ENCODE data around the gene OBP2A.

OBP2A gene

DNA sequence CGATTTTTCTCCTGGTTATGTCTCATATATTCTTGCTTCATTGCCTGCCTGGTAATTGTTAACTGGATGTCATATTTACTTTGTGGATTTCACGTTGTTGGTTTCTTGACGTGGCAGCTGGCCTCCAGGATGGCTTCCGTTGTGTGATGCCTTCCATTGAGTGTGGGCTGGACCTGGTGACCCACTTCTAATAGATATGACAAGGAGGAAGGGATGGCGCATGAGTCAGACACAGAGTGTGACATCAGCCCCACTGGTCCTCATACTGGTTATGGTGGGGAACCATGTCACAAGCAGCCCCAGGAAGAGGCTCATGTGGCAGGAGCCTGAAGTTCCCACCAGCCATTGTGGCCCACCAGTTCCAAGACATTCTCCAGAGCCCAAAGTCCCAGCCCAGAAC, 9.3 kb downstream of the OBP2A start:
- Histone ChIP-seq H3K36me3 (ENCODE audit: control insufficient read depth in 1 of 2, insufficient read depth in 2 of 2, low read length in 2 of 2) (no peaks in the 10 kb centered on the region), H3K27me3 (ENCODE audit: control insufficient read depth in 1 of 2, insufficient read depth in 2 of 2, low read length in 2 of 2) (no peaks in the 10 kb centered on the region)

DNA sequence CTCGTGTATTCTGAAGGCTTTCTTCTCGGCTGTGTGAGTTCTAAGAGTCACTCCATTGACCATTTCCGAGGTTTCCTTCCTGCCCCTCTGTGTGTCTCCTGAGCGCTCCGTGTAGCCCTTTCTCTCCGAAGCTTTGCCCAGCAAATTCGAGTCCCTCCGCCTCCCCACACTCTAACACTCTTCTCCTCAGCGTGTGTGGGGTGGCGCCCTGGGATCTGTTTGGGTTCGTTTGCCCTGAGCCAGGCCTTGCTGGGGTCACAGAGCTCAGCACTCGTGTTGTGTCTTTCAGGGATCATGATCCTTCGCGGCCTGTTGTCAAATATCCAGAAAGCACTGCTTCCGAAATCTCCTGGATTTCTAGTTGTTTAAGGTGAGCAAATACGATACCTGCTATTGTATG, 10.0 kb downstream of the OBP2A start:
- no peaks in the 10 kb centered on the region for H3K27me3 ChIP-seq (ENCODE audit: control insufficient read depth in 1 of 2, insufficient read depth in 2 of 2, low read length in 2 of 2)
- no peaks in the 10 kb centered on the region for H3K36me3 ChIP-seq (ENCODE audit: control insufficient read depth in 1 of 2, insufficient read depth in 2 of 2, low read length in 2 of 2)
- no peak overlapping the region for H3K27ac ChIP-seq (ENCODE audit: low read depth, low read length)
- H3K9ac ChIP-seq (ENCODE audit: low read depth in 1 of 2, low read length in 2 of 2): no peak overlapping the region
- no peaks in the 10 kb centered on the region for H3K9me3 ChIP-seq (ENCODE audit: control insufficient read depth in 1 of 2, low read length in 2 of 2)
- H3K4me1 ChIP-seq (ENCODE audit: control insufficient read depth in 1 of 2, insufficient read depth in 2 of 2, low read length in 2 of 2): no peaks in the 10 kb centered on the region
- H3K4me3 ChIP-seq (ENCODE audit: low read depth in 1 of 2, low read length in 2 of 2): no peak overlapping the region

More for the DNA sequence above, 9.3 kb downstream of the OBP2A start:
- Histone ChIP-seq H3K27ac (ENCODE audit: low read depth, low read length) (no peak overlapping the region), H3K4me3 (ENCODE audit: low read depth in 1 of 2, low read length in 2 of 2) (no peak overlapping the region), H3K9me3 (ENCODE audit: control insufficient read depth in 1 of 2, low read length in 2 of 2) (no peaks in the 10 kb centered on the region), H3K9ac (ENCODE audit: low read depth in 1 of 2, low read length in 2 of 2) (no peak overlapping the region), H3K4me1 (ENCODE audit: control insufficient read depth in 1 of 2, insufficient read depth in 2 of 2, low read length in 2 of 2) (no peaks in the 10 kb centered on the region)

DNA sequence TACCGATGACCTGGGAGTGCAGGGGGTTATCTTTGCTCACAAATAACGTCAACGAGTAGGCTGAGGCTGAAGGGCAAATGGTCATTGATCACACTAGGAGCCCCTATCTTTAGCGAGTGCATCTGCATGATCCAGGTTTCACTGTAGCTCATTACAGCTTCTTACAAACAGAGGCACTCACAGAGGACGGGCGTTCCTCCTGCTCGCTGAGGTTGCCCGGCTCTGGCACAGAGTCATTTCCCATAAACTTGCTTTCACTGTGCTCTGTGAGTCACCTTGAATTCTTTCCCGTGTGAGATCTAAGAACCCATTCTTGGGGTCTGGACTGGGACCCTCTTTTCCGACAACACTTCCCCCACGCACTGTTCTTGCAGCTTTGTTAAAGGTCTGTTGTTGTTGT, 13.7 kb downstream of the OBP2A start:
- Histone ChIP-seq H3K9me3 (ENCODE audit: control insufficient read depth in 1 of 2, low read length in 2 of 2) (no peaks in the 10 kb centered on the region), H3K27ac (ENCODE audit: low read depth, low read length) (no peak overlapping the region), H3K4me1 (ENCODE audit: control insufficient read depth in 1 of 2, insufficient read depth in 2 of 2, low read length in 2 of 2) (no peaks in the 10 kb centered on the region), H3K4me3 (ENCODE audit: low read depth in 1 of 2, low read length in 2 of 2) (no peak overlapping the region), H3K36me3 (ENCODE audit: control insufficient read depth in 1 of 2, insufficient read depth in 2 of 2, low read length in 2 of 2) (no peaks in the 10 kb centered on the region), H3K9ac (ENCODE audit: low read depth in 1 of 2, low read length in 2 of 2) (no peak overlapping the region), H3K27me3 (ENCODE audit: control insufficient read depth in 1 of 2, insufficient read depth in 2 of 2, low read length in 2 of 2) (no peaks in the 10 kb centered on the region)

DNA sequence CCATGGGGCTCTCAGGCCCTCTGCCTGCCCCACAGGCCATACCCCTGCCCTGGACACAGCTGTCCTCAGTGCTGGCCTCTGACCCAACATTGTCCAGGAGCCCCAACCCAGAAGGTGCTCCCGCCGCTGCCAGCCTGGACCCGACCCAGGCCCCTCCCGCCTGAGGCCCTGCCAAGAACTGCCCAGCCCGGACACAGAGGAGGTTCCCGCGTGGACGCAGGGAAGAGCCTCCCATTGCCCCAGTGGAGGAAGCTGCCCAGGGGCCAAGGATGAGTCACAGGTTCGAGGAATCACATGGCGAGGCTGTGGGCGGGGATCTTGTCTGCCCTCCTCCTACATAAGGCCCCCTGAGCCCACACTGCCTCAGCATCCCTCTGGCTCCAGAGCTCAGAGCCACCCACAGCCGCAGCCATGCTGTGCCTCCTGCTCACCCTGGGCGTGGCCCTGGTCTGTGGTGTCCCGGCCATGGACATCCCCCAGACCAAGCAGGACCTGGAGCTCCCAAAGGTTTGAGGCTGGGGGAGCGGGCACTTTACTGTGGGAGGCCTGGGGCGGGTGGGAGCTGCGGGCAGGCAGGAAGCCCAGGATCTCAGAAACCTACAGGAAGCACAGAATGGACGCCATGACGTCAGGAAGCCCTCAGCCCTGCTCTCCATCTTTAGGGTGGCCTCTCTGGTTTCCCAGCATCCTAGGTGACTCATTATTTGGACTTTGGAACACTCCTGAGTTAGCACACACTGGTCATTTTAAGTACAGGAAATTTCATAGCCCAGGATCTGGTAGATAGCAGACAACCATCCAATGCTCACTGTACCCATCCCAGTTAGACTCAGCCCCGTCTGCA, 15.7 kb downstream of the OBP2A start, which contains the start of gene PAEP:
PAEP (plus strand) TSS at position 366 of the 844 bp plus-strand sequence.
- Histone ChIP-seq H3K27me3 (ENCODE audit: control insufficient read depth in 1 of 2, insufficient read depth in 2 of 2, low read length in 2 of 2) (no peaks in the 10 kb centered on the region), H3K9ac (ENCODE audit: low read depth in 1 of 2, low read length in 2 of 2) (no peak within 1 kb of the TSS), H3K36me3 (ENCODE audit: control insufficient read depth in 1 of 2, insufficient read depth in 2 of 2, low read length in 2 of 2) (no peaks in the 10 kb centered on the region), H3K9me3 (ENCODE audit: control insufficient read depth in 1 of 2, low read length in 2 of 2) (no peaks in the 10 kb centered on the region), H3K27ac (ENCODE audit: low read depth, low read length) (no peak within 1 kb of the TSS), H3K4me3 (ENCODE audit: low read depth in 1 of 2, low read length in 2 of 2) (no peak within 1 kb of the TSS), H3K4me1 (ENCODE audit: control insufficient read depth in 1 of 2, insufficient read depth in 2 of 2, low read length in 2 of 2) (no peaks in the 10 kb centered on the region)

DNA sequence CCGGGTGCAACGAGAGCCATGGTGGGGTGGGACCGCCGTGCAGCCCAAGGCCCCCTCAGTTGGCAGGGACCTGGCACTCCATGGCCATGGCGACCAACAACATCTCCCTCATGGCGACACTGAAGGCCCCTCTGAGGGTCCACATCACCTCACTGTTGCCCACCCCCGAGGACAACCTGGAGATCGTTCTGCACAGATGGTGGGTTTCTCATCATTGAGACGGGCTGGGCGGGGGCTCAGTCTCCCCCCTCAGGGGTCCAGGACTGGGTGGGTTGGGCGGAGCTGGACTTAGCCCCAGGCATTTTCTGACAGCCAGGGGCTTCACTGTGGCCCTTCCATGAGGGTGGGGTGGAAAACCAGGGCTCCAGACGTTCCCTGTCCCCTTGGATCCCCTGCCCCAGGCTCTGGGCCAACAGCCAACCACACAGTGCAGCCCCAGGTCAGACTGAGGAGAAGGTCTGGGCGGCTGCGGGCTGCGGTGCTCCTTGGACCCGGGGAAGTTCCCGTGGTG, 16.4 kb downstream of the OBP2A start:
- no peak overlapping the region for H3K27ac ChIP-seq (ENCODE audit: low read depth, low read length)
- no peaks in the 10 kb centered on the region for H3K27me3 ChIP-seq (ENCODE audit: control insufficient read depth in 1 of 2, insufficient read depth in 2 of 2, low read length in 2 of 2)
- H3K4me1 ChIP-seq (ENCODE audit: control insufficient read depth in 1 of 2, insufficient read depth in 2 of 2, low read length in 2 of 2): no peaks in the 10 kb centered on the region
- no peaks in the 10 kb centered on the region for H3K9me3 ChIP-seq (ENCODE audit: control insufficient read depth in 1 of 2, low read length in 2 of 2)
- H3K36me3 ChIP-seq (ENCODE audit: control insufficient read depth in 1 of 2, insufficient read depth in 2 of 2, low read length in 2 of 2): no peaks in the 10 kb centered on the region
- no peak overlapping the region for H3K4me3 ChIP-seq (ENCODE audit: low read depth in 1 of 2, low read length in 2 of 2)
- H3K9ac ChIP-seq (ENCODE audit: low read depth in 1 of 2, low read length in 2 of 2): no peak overlapping the region

DNA sequence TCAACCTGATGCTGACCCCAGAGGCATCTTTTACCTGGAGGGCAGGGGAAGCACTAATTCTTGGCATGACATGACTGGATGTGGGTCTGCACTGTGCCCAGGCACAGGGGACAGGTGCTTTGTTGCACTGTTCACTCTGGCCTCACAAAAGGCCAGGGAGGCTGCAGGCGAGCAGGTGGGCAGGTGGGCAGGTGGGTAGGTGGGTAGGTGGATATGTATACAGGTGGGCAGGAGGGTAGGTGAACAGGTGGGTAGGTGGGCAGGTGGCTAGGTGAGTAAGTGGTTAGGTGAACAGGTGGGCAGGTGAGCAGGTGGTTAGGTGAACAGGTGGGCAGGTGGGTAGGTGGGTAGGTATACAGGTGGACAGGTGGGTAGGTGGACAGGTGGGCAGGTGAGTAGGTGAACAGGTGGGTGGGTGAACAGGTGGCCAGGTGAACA, 17.1 kb downstream of the OBP2A start:
- H3K9ac ChIP-seq (ENCODE audit: low read depth in 1 of 2, low read length in 2 of 2): no peak overlapping the region
- H3K4me3 ChIP-seq (ENCODE audit: low read depth in 1 of 2, low read length in 2 of 2): no peak overlapping the region
- H3K27ac ChIP-seq (ENCODE audit: low read depth, low read length): no peak overlapping the region
- H3K4me1 ChIP-seq (ENCODE audit: control insufficient read depth in 1 of 2, insufficient read depth in 2 of 2, low read length in 2 of 2): no peaks in the 10 kb centered on the region
- H3K36me3 ChIP-seq (ENCODE audit: control insufficient read depth in 1 of 2, insufficient read depth in 2 of 2, low read length in 2 of 2): no peaks in the 10 kb centered on the region
- no peaks in the 10 kb centered on the region for H3K9me3 ChIP-seq (ENCODE audit: control insufficient read depth in 1 of 2, low read length in 2 of 2)
- H3K27me3 ChIP-seq (ENCODE audit: control insufficient read depth in 1 of 2, insufficient read depth in 2 of 2, low read length in 2 of 2): no peaks in the 10 kb centered on the region

DNA sequence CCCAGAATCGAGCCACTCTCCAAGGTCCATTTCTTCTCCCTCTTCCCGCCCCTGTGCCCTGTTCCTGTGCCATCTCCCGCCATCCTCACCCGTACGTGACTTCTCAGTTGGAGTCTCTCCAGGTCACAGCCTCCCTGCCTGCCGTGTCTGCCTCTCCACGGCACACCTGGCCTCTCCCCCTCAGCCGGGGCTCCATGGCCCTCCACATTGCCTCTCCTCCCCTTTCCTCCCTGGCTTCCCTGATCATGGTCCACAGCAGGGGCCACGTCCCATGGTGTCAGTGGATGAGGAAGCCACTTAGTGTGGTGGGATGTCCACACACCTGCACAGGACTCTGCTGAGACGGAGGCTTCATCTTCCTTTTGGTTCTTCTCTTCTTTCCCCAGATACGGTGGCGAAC, 17.9 kb downstream of the OBP2A start:
- no peaks in the 10 kb centered on the region for H3K4me1 ChIP-seq (ENCODE audit: control insufficient read depth in 1 of 2, insufficient read depth in 2 of 2, low read length in 2 of 2)
- no peaks in the 10 kb centered on the region for H3K9me3 ChIP-seq (ENCODE audit: control insufficient read depth in 1 of 2, low read length in 2 of 2)
- no peaks in the 10 kb centered on the region for H3K36me3 ChIP-seq (ENCODE audit: control insufficient read depth in 1 of 2, insufficient read depth in 2 of 2, low read length in 2 of 2)
- no peak overlapping the region for H3K4me3 ChIP-seq (ENCODE audit: low read depth in 1 of 2, low read length in 2 of 2)
- H3K9ac ChIP-seq (ENCODE audit: low read depth in 1 of 2, low read length in 2 of 2): no peak overlapping the region
- no peak overlapping the region for H3K27ac ChIP-seq (ENCODE audit: low read depth, low read length)
- H3K27me3 ChIP-seq (ENCODE audit: control insufficient read depth in 1 of 2, insufficient read depth in 2 of 2, low read length in 2 of 2): no peaks in the 10 kb centered on the region

DNA sequence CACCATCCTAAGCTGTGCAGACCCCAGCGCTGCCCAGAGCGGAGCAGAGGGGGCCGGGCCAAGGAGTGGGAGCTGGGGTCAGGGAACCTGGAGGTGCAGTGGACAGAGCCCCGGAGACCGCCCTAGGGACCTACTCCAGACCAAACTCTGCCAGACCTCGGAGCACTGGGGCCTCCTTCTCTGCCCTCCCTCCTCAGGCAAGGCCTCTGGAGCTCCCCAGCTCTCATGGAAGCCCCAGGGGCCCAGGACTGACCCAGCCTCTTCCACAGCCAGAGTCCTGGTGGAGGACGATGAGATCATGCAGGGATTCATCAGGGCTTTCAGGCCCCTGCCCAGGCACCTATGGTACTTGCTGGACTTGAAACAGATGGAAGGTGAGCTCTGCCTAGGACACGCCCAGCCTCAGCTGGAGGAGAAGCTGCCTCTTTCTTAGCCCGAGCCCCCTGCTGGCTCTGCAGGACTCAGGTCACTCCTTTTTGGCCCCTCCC, 19.3 kb downstream of the OBP2A start:
- H3K4me3 ChIP-seq (ENCODE audit: low read depth in 1 of 2, low read length in 2 of 2): no peak overlapping the region
- no peaks in the 10 kb centered on the region for H3K27me3 ChIP-seq (ENCODE audit: control insufficient read depth in 1 of 2, insufficient read depth in 2 of 2, low read length in 2 of 2)
- no peak overlapping the region for H3K9ac ChIP-seq (ENCODE audit: low read depth in 1 of 2, low read length in 2 of 2)
- peaks cover 0 to 3% of the 10 kb centered on the region in 2 donors for H3K9me3 ChIP-seq (ENCODE audit: control insufficient read depth in 1 of 2, low read length in 2 of 2)
- no peak overlapping the region for H3K27ac ChIP-seq (ENCODE audit: low read depth, low read length)
- H3K4me1 ChIP-seq (ENCODE audit: control insufficient read depth in 1 of 2, insufficient read depth in 2 of 2, low read length in 2 of 2): no peaks in the 10 kb centered on the region
- H3K36me3 ChIP-seq (ENCODE audit: control insufficient read depth in 1 of 2, insufficient read depth in 2 of 2, low read length in 2 of 2): no peaks in the 10 kb centered on the region

DNA sequence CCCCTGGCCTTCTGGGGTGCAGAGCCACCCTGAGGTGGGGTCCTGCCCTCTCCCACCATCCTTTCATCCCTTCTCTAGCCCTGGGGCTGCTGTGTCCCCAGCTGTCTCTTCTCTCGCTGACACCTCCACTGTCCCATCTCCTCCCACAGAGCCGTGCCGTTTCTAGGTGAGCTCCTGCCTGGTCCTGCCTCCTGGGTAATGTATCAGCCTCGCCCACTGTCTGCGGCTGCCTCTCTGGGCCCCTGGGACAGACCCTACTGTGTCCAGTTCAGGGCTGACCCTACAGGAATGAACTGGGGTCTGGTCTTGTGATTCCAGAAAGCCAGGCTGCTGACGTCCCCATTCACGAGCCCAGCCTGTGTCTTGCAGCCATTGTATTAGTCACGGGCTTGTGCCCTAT, 19.7 kb downstream of the OBP2A start:
- H3K4me1 ChIP-seq (ENCODE audit: control insufficient read depth in 1 of 2, insufficient read depth in 2 of 2, low read length in 2 of 2): no peaks in the 10 kb centered on the region
- no peak overlapping the region for H3K4me3 ChIP-seq (ENCODE audit: low read depth in 1 of 2, low read length in 2 of 2)
- H3K27ac ChIP-seq (ENCODE audit: low read depth, low read length): no peak overlapping the region
- no peaks in the 10 kb centered on the region for H3K27me3 ChIP-seq (ENCODE audit: control insufficient read depth in 1 of 2, insufficient read depth in 2 of 2, low read length in 2 of 2)
- H3K9ac ChIP-seq (ENCODE audit: low read depth in 1 of 2, low read length in 2 of 2): no peak overlapping the region
- H3K9me3 ChIP-seq (ENCODE audit: control insufficient read depth in 1 of 2, low read length in 2 of 2): peaks cover 0 to 3% of the 10 kb centered on the region in 2 donors
- H3K36me3 ChIP-seq (ENCODE audit: control insufficient read depth in 1 of 2, insufficient read depth in 2 of 2, low read length in 2 of 2): no peaks in the 10 kb centered on the region

DNA sequence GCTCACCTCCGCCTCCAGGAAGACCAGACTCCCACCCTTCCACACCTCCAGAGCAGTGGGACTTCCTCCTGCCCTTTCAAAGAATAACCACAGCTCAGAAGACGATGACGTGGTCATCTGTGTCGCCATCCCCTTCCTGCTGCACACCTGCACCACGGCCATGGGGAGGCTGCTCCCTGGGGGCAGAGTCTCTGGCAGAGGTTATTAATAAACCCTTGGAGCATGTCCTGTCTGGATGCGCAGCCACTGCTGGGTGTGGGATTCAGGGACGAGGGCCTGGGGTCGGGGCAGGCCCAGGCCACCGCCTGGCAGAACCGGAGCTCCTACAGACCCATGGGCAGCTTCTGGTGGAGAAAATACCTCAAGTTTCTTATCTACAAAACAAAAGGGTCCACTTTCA, 20.6 kb downstream of the OBP2A start:
- Histone ChIP-seq H3K4me3 (ENCODE audit: low read depth in 1 of 2, low read length in 2 of 2) (no peak overlapping the region), H3K36me3 (ENCODE audit: control insufficient read depth in 1 of 2, insufficient read depth in 2 of 2, low read length in 2 of 2) (no peaks in the 10 kb centered on the region), H3K27ac (ENCODE audit: low read depth, low read length) (no peak overlapping the region), H3K9me3 (ENCODE audit: control insufficient read depth in 1 of 2, low read length in 2 of 2) (peaks cover 0 to 3% of the 10 kb centered on the region in 2 donors), H3K4me1 (ENCODE audit: control insufficient read depth in 1 of 2, insufficient read depth in 2 of 2, low read length in 2 of 2) (no peaks in the 10 kb centered on the region), H3K27me3 (ENCODE audit: control insufficient read depth in 1 of 2, insufficient read depth in 2 of 2, low read length in 2 of 2) (no peaks in the 10 kb centered on the region), H3K9ac (ENCODE audit: low read depth in 1 of 2, low read length in 2 of 2) (no peak overlapping the region)

All from duodenal mucosa (tissue), 2 donors.